ENCODE measurements around the gene MAP6D1. TPM values are rescaled to one million over a fixed set of nuclear protein-coding genes. Genes with fewer than 3 reads are reported as not detected.

The MAP6D1 gene
- total and polyA plus RNA-seq, 9 of the 15 experiments (the other 6 are each of a cell fraction or from before 2014, with no cell fraction given) = 0.16 to 1.5 (median 0.44) TPM; not detected in 3

- Histone ChIP-seq H3K4me3 (no peak overlapping the region), H3K4me1 (replicated peaks in 1 of 2; ENCODE audit: control insufficient read depth in 2 of 2, insufficient read depth in 2 of 2, low read length in 2 of 2) (peaks cover 0 to 4% of the 10 kb centered on the region in 2 experiments; a peak in 2 of 5 replicates), H3K27me3 (ENCODE audit: control insufficient read depth in 2 of 2, insufficient read depth in 2 of 2, low read length in 2 of 2) (no peaks in the 10 kb centered on the region), H3K79me2 (ENCODE audit: control insufficient read depth, insufficient read depth, low read length) (no peaks in the 10 kb centered on the region), H3K9ac (ENCODE audit: insufficient read depth in 1 of 2, low read depth in 2 of 2, low read length in 2 of 2) (no peak overlapping the region), H3K36me3 (ENCODE audit: control insufficient read depth, insufficient read depth, low read length) (peaks cover 11% of the 10 kb centered on the region; the same call in 2 of the 3 replicates), H4K20me1 (replicated peaks; ENCODE audit: control insufficient read depth, insufficient read depth, low read length) (no peaks in the 10 kb centered on the region), H3K4me2 (ENCODE audit: insufficient read depth, low read length) (no peak overlapping the region), H3K27ac (ENCODE audit: extremely low read depth, low read depth, low read length) (no peak overlapping the region), H3K9me1 (ENCODE audit: control insufficient read depth, insufficient read depth, low read length) (peaks cover 5% of the 10 kb centered on the region), H2AFZ (ENCODE audit: low read depth, low read length) (no peak overlapping the region), H3K9me3 (replicated peaks; ENCODE audit: control insufficient read depth, insufficient read depth, low read depth, low read length) (no peaks in the 10 kb centered on the region)
- ChIA-PET CTCF (ENCODE audit: low intra/inter-chr PET ratio) (no interaction called here), POLR2A (interaction anchor here (0.6 to 0.7 kb wide), 2 partner anchors 16 to 680 kb away, joined by 3 read pairs; no protein-coding TSS in a partner anchor)
- FAIRE-seq = no peak
- no peak for DNase-seq (ENCODE audit: extremely low read depth in 1 of 4, low spot score in 3 of 4)
- no peak; the same call in 2 of the 3 replicates for ATAC-seq
- no TSS peak for BruUV-seq (replicated peaks)
- WGBS (ENCODE audit: insufficient coverage, low coverage, missing lambda C conversion rate) = 70% methylated on average over 9 of the region's 9 CpGs
- intact Hi-C loops (cut with micrococcal nuclease) (no loop called here), in situ Hi-C loops (cut with MboI) (no loop called here)
- TF ChIP-seq ATF6 (CRISPR knock-in tag; IDR thresholded peaks at IDR 0.05) (no peak), RBBP5 (IDR thresholded peaks at IDR 0.05; ENCODE audit: borderline replicate concordance, insufficient read depth, low read length, poor library complexity, severe bottlenecking) (no peak), SAFB2 (IDR thresholded peaks at IDR 0.05; ENCODE audit: borderline replicate concordance, low read depth, low read length, severe bottlenecking) (no peak), POLR3A (IDR thresholded peaks at IDR 0.05; ENCODE audit: borderline replicate concordance, extremely low read depth, insufficient read depth, insufficient read length) (no peak), NR2C1 (IDR thresholded peaks at IDR 0.05) (no peak), NR2C1 (tag; IDR thresholded peaks at IDR 0.05) (no peak), ZNF184 (CRISPR knock-in tag; IDR thresholded peaks at IDR 0.05) (no peak), ZNF785 (CRISPR knock-in tag; IDR thresholded peaks at IDR 0.05) (no peak), HNRNPL (IDR thresholded peaks at IDR 0.05; ENCODE audit: low read depth, low read length) (no peak), ESRRA (IDR thresholded peaks at IDR 0.05; ENCODE audit: borderline replicate concordance, low read depth) (no peak), CCNT2 (IDR thresholded peaks at IDR 0.05; ENCODE audit: borderline replicate concordance, extremely low read depth, insufficient read length, low read depth, low read length) (no peak), ARNT (IDR thresholded peaks at IDR 0.05) (no peak)
These were observed 9.8 kb downstream of the MAP6D1 start for GRCh38 chr3:183815563-183815940.
